ENCODE data around the gene SMC3. TPM values are rescaled to one million over a fixed set of nuclear protein-coding genes. Genes with fewer than 3 reads are reported as not detected.

The SMC3 gene
- total and polyA plus RNA-seq, 4 donors = 7.2 to 26.4 (median 18.1) TPM

- Histone ChIP-seq H3K4me1 (ENCODE audit: control insufficient read depth in 4 of 4, insufficient read depth in 4 of 4, low read length in 3 of 4) (peaks cover 0 to 5% (median 2%) of the 10 kb centered on the region in 4 donors), H3K9ac (ENCODE audit: low read depth in 1 of 2, low read length in 2 of 2) (no peak overlapping the region), H3K9me3 (ENCODE audit: control insufficient read depth in 4 of 4, low read length in 3 of 4) (no peaks in the 10 kb centered on the region), H3K27ac (ENCODE audit: low read depth in 1 of 2, low read length in 2 of 2) (no peak overlapping the region), H3K4me3 (ENCODE audit: low read depth in 1 of 3, low read length in 3 of 3) (no peak overlapping the region), H3K27me3 (ENCODE audit: control insufficient read depth in 4 of 4, insufficient read depth in 4 of 4, low read length in 3 of 4) (no peaks in the 10 kb centered on the region), H3K36me3 (ENCODE audit: control insufficient read depth in 4 of 4, insufficient read depth in 3 of 4, low read depth in 1 of 4, low read length in 3 of 4) (no peaks in the 10 kb centered on the region)
- DNase-seq (ENCODE audit: low spot score) = no peak
- TF ChIP-seq MAX (IDR thresholded peaks at IDR 0.05) (no peak), FOXA1 (IDR thresholded peaks at IDR 0.05) (no peak), JUND (IDR thresholded peaks at IDR 0.05) (no peak), TAF1 (conservative IDR thresholded peaks at IDR 0.05) (no peak), GABPA (IDR thresholded peaks at IDR 0.05 in 1 of 2, conservative IDR thresholded peaks at IDR 0.05 in 1 of 2) (no peak), REST (IDR thresholded peaks at IDR 0.05) (no peak), RAD21 (IDR thresholded peaks at IDR 0.05) (no peak), EGR1 (IDR thresholded peaks at IDR 0.05; ENCODE audit: low read depth in 2 of 2) (no peak), ZBTB33 (IDR thresholded peaks at IDR 0.05) (no peak), SP1 (IDR thresholded peaks at IDR 0.05) (no peak), ATF3 (IDR thresholded peaks at IDR 0.05) (no peak), CTCF (IDR thresholded peaks at IDR 0.05; ENCODE audit: low read depth, low read length, missing input control) (no peak), YY1 (IDR thresholded peaks at IDR 0.05) (no peak), FOXA2 (IDR thresholded peaks at IDR 0.05) (no peak), HNF4G (IDR thresholded peaks at IDR 0.05) (no peak), HNF4A (conservative IDR thresholded peaks at IDR 0.05) (no peak), RXRA (IDR thresholded peaks at IDR 0.05) (no peak), NR2F2 (IDR thresholded peaks at IDR 0.05) (no peak)
Observed at GRCh38 chr10:110544958-110545537, 22.4 kb upstream of the SMC3 start.
